SU-DHL-6 (cell line): ENCODE measurements around the gene PRSS50.
"Not testable (repeated sequence)": the region's sequence is repeated elsewhere in the genome, so short reads cannot be mapped to it uniquely, and the experiment has no call there.

Source experiments
- CTCF ChIP-seq: fragments of 200-600 bp; sonication (generic); IDR thresholded peaks from one replicate; pipeline ENCODE4 v1.5.1; 2017; ENCODE audit warnings: antibody characterized with exemption, mild to moderate bottlenecking, low read length, moderate library complexity; ENCODE audit not compliant: insufficient read depth, poor library complexity, severe bottlenecking
- EZH2phosphoT487 ChIP-seq: fragments of 200-600 bp; sonication (generic), shearing (Covaris generic); conservative IDR thresholded peaks from 2 replicates; pipeline ENCODE4 v1.6.1; 2018; ENCODE audit warnings: mild to moderate bottlenecking, antibody characterized with exemption, low read length, moderate library complexity, mixed read lengths

GRCh38 chr3:46739565-46739964 lies 21.9 kb upstream of the PRSS50 start:
- TF ChIP-seq CTCF, EZH2phosphoT487: not testable (repeated sequence)
